IgD-negative memory B cell (primary cell): Measurements from ENCODE around the gene WDR76. TPM values are rescaled to one million over a fixed set of nuclear protein-coding genes. Genes with fewer than 3 reads are reported as not detected.

ENCODE experiments used
- H3K27ac Mint-ChIP-seq, 3 donors: one replicate each; pipeline ENCODE4 v1.8.0; 2020 to 2022; ENCODE audit warnings: mild to moderate bottlenecking in 3 of 3, mixed read lengths in 3 of 3, moderate library complexity in 1 of 3
- H3K27me3 Mint-ChIP-seq: one replicate; pipeline ENCODE4 v1.8.0; 2021; ENCODE audit warnings: mixed read lengths
- H3K36me3 Mint-ChIP-seq: one replicate; pipeline ENCODE4 v1.8.0; 2020; ENCODE audit warnings: mild to moderate bottlenecking, mixed read lengths
- H3K4me1 Mint-ChIP-seq, 3 donors: one replicate each; pipeline ENCODE4 v1.8.0; 2020 to 2022; ENCODE audit warnings: mixed read lengths in 3 of 3, mild to moderate bottlenecking in 1 of 3
- H3K4me3 Mint-ChIP-seq, 4 donors: one replicate each; pipeline ENCODE4 v1.8.0; 2020 to 2022; ENCODE audit warnings: mild to moderate bottlenecking in 4 of 4, mixed read lengths in 4 of 4, moderate library complexity in 3 of 4
- H3K9me3 Mint-ChIP-seq, 3 donors: one replicate each; pipeline ENCODE4 v1.8.0; 2020 to 2021; ENCODE audit warnings: mixed read lengths in 3 of 3, mild to moderate bottlenecking in 1 of 3
- polyA plus RNA-seq: library from polyadenylated mRNA; unstranded; fragments of 300-500 nt; fragmentation: Illumina TruSeq; gene quantifications from one replicate; pipeline ENCODE4 v1.2.3, GENCODE V29; 2021

WDR76 gene
- polyA plus RNA-seq, 1 donor from 2014 or later: 6.8 TPM

- Mint-ChIP-seq H3K9me3 (no peaks in the 10 kb centered on the region), H3K36me3 (no peaks in the 10 kb centered on the region), H3K4me3 (peak overlapping the region in 1 of 4 donors; percentile 1), H3K27me3 (no peaks in the 10 kb centered on the region), H3K4me1 (peaks cover 0 to 3% (median 3%) of the 10 kb centered on the region in 3 donors), H3K27ac (peak overlapping the region in 1 of 3 donors; percentile 3)
Observed at GRCh38 chr15:43903864-43904290, 77.1 kb downstream of the WDR76 start.

- H3K27ac Mint-ChIP-seq: peak overlapping the region in 1 of 3 donors; percentile 74
Observed at GRCh38 chr15:43905755-43906154, 79.0 kb downstream of the WDR76 start.

GRCh38 chr15:43908516-43909050 is 81.8 kb downstream of the WDR76 start:
- H3K4me1 Mint-ChIP-seq: peaks cover 0 to 6% (median 3%) of the 10 kb centered on the region in 3 donors
- no peak overlapping the region for H3K4me3 Mint-ChIP-seq
- H3K27me3 Mint-ChIP-seq: no peaks in the 10 kb centered on the region

More at GRCh38 chr15:43905755-43906154, 79.0 kb downstream of the WDR76 start:
- Mint-ChIP-seq H3K4me1 (peaks cover 0 to 3% (median 3%) of the 10 kb centered on the region in 3 donors), H3K9me3 (no peaks in the 10 kb centered on the region), H3K36me3 (no peaks in the 10 kb centered on the region), H3K4me3 (no peak overlapping the region), H3K27me3 (no peaks in the 10 kb centered on the region)

DNA sequence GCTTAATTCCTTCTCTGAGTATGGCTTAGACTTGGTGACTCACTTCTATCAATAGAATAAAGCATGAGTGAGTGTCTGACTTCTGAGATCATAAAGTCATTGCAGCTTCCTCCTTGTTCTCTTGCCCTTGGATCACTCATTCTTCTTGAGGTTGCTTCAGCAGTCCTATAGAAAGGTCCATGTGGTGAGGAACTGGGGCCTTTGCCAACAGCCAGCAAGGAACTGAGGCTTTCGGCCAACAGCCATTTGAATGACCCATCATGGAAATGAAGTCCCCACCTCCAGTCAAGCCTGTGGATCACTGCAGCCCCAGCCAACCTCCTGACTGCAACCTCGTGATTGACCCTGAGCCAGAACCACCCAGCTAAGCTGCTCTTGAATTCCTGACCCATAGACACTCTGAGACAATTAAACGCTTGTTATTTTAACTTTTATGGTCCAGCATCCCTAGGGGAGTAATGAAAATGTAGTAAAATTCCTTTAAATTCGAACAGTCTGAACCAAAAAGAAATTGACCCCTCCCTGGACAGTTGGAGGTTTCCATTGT is 84.5 kb downstream of the WDR76 start:
- Mint-ChIP-seq H3K27ac (no peak overlapping the region), H3K4me1 (peaks cover 0 to 3% (median 0%) of the 10 kb centered on the region in 3 donors), H3K36me3 (peaks cover 2% of the 10 kb centered on the region), H3K27me3 (no peaks in the 10 kb centered on the region), H3K4me3 (no peak overlapping the region), H3K9me3 (no peaks in the 10 kb centered on the region)

More at GRCh38 chr15:43908516-43909050, 81.8 kb downstream of the WDR76 start:
- Mint-ChIP-seq H3K27ac (no peak overlapping the region), H3K9me3 (no peaks in the 10 kb centered on the region), H3K36me3 (no peaks in the 10 kb centered on the region)

- peaks cover 0 to 3% (median 0%) of the 10 kb centered on the region in 3 donors for H3K4me1 Mint-ChIP-seq
- no peak overlapping the region for H3K4me3 Mint-ChIP-seq
- H3K36me3 Mint-ChIP-seq: peaks cover 2% of the 10 kb centered on the region
- no peaks in the 10 kb centered on the region for H3K9me3 Mint-ChIP-seq
- no peaks in the 10 kb centered on the region for H3K27me3 Mint-ChIP-seq
- H3K27ac Mint-ChIP-seq: no peak overlapping the region
Observed at GRCh38 chr15:43912208-43912607, 85.4 kb downstream of the WDR76 start.

GRCh38 chr15:43913026-43913780 is 86.4 kb downstream of the WDR76 start:
- no peaks in the 10 kb centered on the region for H3K9me3 Mint-ChIP-seq
- H3K36me3 Mint-ChIP-seq: peaks cover 2% of the 10 kb centered on the region
- peaks cover 0 to 3% (median 0%) of the 10 kb centered on the region in 3 donors for H3K4me1 Mint-ChIP-seq
- no peak overlapping the region for H3K27ac Mint-ChIP-seq
- no peaks in the 10 kb centered on the region for H3K27me3 Mint-ChIP-seq
- no peak overlapping the region for H3K4me3 Mint-ChIP-seq

DNA sequence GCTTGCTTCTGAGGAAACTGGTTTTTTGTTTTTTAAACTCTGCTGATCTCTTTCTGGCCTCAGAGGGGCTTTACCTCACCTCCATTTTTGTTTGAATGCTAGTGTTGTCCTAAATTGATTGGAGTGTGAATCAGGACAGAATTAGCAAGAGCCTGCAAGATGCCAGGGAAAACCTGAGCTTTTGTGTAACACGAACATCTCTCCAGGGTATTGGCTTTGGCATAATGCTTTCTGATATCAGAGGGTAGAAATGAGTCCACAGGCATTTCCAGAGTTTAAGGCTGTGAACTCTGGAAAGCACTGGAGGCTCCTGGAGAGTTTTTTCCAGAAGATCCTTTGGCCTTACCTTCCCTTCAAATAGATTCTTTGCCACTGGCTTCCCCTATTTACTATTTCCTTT is 87.1 kb downstream of the WDR76 start:
- Mint-ChIP-seq H3K9me3 (no peaks in the 10 kb centered on the region), H3K27me3 (no peaks in the 10 kb centered on the region), H3K27ac (no peak overlapping the region), H3K4me1 (peaks cover 0 to 3% (median 0%) of the 10 kb centered on the region in 3 donors), H3K36me3 (peaks cover 2% of the 10 kb centered on the region), H3K4me3 (no peak overlapping the region)

GRCh38 chr15:43915631-43916325 is 89.0 kb downstream of the WDR76 start:
- Mint-ChIP-seq H3K27ac (peak overlapping the region in 1 of 3 donors; percentile 1), H3K36me3 (peaks cover 2% of the 10 kb centered on the region), H3K9me3 (no peaks in the 10 kb centered on the region), H3K4me3 (no peak overlapping the region), H3K4me1 (peaks cover 0 to 3% (median 0%) of the 10 kb centered on the region in 3 donors), H3K27me3 (no peaks in the 10 kb centered on the region)

GRCh38 chr15:43916326-43916660 is 89.5 kb downstream of the WDR76 start:
- H3K27me3 Mint-ChIP-seq: no peaks in the 10 kb centered on the region
- H3K36me3 Mint-ChIP-seq: peaks cover 2% of the 10 kb centered on the region
- H3K4me3 Mint-ChIP-seq: no peak overlapping the region
- no peak overlapping the region for H3K27ac Mint-ChIP-seq
- no peaks in the 10 kb centered on the region for H3K9me3 Mint-ChIP-seq
- peaks cover 0 to 3% (median 0%) of the 10 kb centered on the region in 3 donors for H3K4me1 Mint-ChIP-seq

Other genes starting within 250 kb of the WDR76 start
- gene PPIP5K1, start 236.8 kb upstream of the WDR76 start, polyA plus RNA-seq: 12.9 TPM
- not detected for gene CKMT1B, start 233.0 kb upstream of the WDR76 start, polyA plus RNA-seq
- not detected for gene STRC, start 208.2 kb upstream of the WDR76 start, polyA plus RNA-seq
- 3.2 TPM for gene CATSPER2, start 178.2 kb upstream of the WDR76 start, polyA plus RNA-seq
- not detected for gene CKMT1A, start 133.1 kb upstream of the WDR76 start, polyA plus RNA-seq
- 248 TPM for gene PDIA3, start 80.6 kb upstream of the WDR76 start, polyA plus RNA-seq
- 9.3 TPM for gene ELL3, start 50.0 kb upstream of the WDR76 start, polyA plus RNA-seq
- gene SERF2, start 34.7 kb upstream of the WDR76 start, polyA plus RNA-seq: 1,765 TPM
- gene SERINC4, start 26.8 kb upstream of the WDR76 start, polyA plus RNA-seq: 1.1 TPM
- 7.8 TPM for gene HYPK, start 26.4 kb upstream of the WDR76 start, polyA plus RNA-seq
- gene MFAP1, start 2.3 kb upstream of the WDR76 start, polyA plus RNA-seq: 10.9 TPM